ENCODE results near the gene RND1. TPM values are rescaled to one million over a fixed set of nuclear protein-coding genes. Genes with fewer than 3 reads are reported as not detected.
A peak's percentile ranks its signal among the peaks of the same experiment; 100 is the strongest.
"Not testable (repeated sequence)": the region's sequence is repeated elsewhere in the genome, so short reads cannot be mapped to it uniquely, and the experiment has no call there.

The RND1 gene
- total RNA-seq, 1 donor from 2014 or later, result under 0.01 TPM

DNA sequence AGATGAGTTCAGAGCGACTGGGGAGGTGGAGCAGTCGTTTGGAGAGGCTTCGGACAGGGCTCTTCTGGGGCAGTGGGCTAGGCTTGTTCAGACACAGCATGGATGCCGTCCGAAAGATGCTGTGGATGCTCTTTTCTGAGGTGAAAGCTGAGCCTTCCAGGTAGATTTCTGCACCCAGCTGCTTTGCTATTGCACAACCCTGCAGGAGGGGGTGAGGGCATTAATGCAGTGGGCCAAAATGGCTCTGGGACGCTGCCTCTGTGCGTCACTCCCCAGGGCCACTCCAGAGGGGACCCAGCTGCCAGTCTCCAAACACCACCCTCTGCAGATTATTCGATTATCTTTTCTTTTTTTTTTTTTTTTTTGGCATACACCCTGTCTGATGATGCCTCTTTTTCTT is 7.6 kb downstream of the RND1 start:
- H3K36me3 ChIP-seq (ENCODE audit: control insufficient read depth in 3 of 3, insufficient read depth in 3 of 3, low read length in 3 of 3), result no peaks in the 10 kb centered on the region
- no peaks in the 10 kb centered on the region for H3K9me3 ChIP-seq (ENCODE audit: control insufficient read depth in 3 of 3, low read length in 3 of 3)
- H3K27me3 ChIP-seq (ENCODE audit: control insufficient read depth in 3 of 3, insufficient read depth in 3 of 3, low read length in 3 of 3), result peaks cover 6 to 13% (median 7%) of the 10 kb centered on the region in 3 donors
- H3K4me3 ChIP-seq (ENCODE audit: low read length in 3 of 3), result no peak overlapping the region
- no peak overlapping the region for H3K27ac ChIP-seq (ENCODE audit: low read depth, low read length)
- no peak overlapping the region for H3K9ac ChIP-seq (ENCODE audit: low read depth in 1 of 3, low read length in 3 of 3)
- peaks cover under 1 to 2% (median under 1%) of the 10 kb centered on the region in 3 donors for H3K4me1 ChIP-seq (ENCODE audit: control insufficient read depth in 3 of 3, insufficient read depth in 3 of 3, low read length in 3 of 3)

GRCh38 chr12:48857278-48857994 is 8.2 kb downstream of the RND1 start:
- peaks cover under 1 to 7% (median 4%) of the 10 kb centered on the region in 3 donors for H3K27me3 ChIP-seq (ENCODE audit: control insufficient read depth in 3 of 3, insufficient read depth in 3 of 3, low read length in 3 of 3)
- H3K9ac ChIP-seq (ENCODE audit: low read depth in 1 of 3, low read length in 3 of 3), result no peak overlapping the region
- no peak overlapping the region for H3K27ac ChIP-seq (ENCODE audit: low read depth, low read length)
- H3K4me1 ChIP-seq (ENCODE audit: control insufficient read depth in 3 of 3, insufficient read depth in 3 of 3, low read length in 3 of 3), result peaks cover 6 to 8% (median 6%) of the 10 kb centered on the region in 3 donors
- no peaks in the 10 kb centered on the region for H3K36me3 ChIP-seq (ENCODE audit: control insufficient read depth in 3 of 3, insufficient read depth in 3 of 3, low read length in 3 of 3)
- no peaks in the 10 kb centered on the region for H3K9me3 ChIP-seq (ENCODE audit: control insufficient read depth in 3 of 3, low read length in 3 of 3)
- no peak overlapping the region for H3K4me3 ChIP-seq (ENCODE audit: low read length in 3 of 3)

DNA sequence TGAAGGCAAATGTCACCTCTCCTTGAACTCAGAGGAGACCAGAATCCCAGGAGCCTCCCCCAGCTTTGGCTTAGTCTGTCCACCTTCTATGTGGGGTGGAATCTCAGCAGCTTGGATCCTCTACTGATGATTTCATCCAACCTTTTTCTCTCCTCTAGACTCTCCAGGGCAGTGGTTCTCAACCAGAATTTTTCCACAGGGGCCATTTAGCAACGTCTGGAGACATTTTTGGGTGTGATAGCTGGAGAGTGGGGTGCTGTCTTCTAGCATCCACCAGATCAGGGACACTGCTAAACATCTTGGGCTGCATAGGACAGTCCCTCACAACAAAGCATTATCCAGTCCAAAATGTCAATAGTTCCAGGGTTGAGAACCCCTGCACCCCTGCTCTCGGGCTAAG is 9.3 kb downstream of the RND1 start:
- Histone ChIP-seq H3K9me3 (ENCODE audit: control insufficient read depth in 3 of 3, low read length in 3 of 3) (no peaks in the 10 kb centered on the region), H3K9ac (ENCODE audit: low read depth in 1 of 3, low read length in 3 of 3) (no peak overlapping the region), H3K27ac (ENCODE audit: low read depth, low read length) (no peak overlapping the region), H3K36me3 (ENCODE audit: control insufficient read depth in 3 of 3, insufficient read depth in 3 of 3, low read length in 3 of 3) (no peaks in the 10 kb centered on the region), H3K27me3 (ENCODE audit: control insufficient read depth in 3 of 3, insufficient read depth in 3 of 3, low read length in 3 of 3) (no peaks in the 10 kb centered on the region), H3K4me3 (ENCODE audit: low read length in 3 of 3) (no peak overlapping the region), H3K4me1 (ENCODE audit: control insufficient read depth in 3 of 3, insufficient read depth in 3 of 3, low read length in 3 of 3) (peaks cover 8 to 9% (median 9%) of the 10 kb centered on the region in 3 donors)

DNA sequence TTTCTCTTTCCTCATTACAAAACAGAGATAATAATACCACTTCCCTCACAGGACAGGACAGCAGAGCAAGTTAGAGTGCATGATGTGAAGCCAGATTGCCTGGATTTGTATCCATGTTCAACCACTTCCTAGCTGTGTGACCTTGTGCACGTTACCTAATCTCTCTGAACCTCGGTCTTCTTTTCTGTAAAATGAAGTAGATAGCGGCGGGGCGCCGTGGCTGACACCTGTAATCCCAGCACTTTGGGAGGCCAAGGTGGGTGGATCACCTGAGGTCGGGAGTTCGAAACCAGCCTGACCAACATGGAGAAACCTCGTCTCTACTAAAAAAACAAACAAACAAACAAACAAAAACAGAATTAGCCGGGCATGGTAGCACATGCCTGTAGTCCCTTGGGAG is 10.7 kb downstream of the RND1 start:
- not testable (repeated sequence) for H3K9ac ChIP-seq (ENCODE audit: low read depth in 1 of 3, low read length in 3 of 3); H3K4me3 ChIP-seq (ENCODE audit: low read length in 3 of 3); H3K36me3 ChIP-seq (ENCODE audit: control insufficient read depth in 3 of 3, insufficient read depth in 3 of 3, low read length in 3 of 3)

GRCh38 chr12:48854488-48854887 is 11.2 kb downstream of the RND1 start:
- no peak overlapping the region for H3K9ac ChIP-seq (ENCODE audit: low read depth in 1 of 3, low read length in 3 of 3)
- H3K4me1 ChIP-seq (ENCODE audit: control insufficient read depth in 3 of 3, insufficient read depth in 3 of 3, low read length in 3 of 3), result peaks cover 15 to 26% (median 16%) of the 10 kb centered on the region in 3 donors
- no peaks in the 10 kb centered on the region for H3K9me3 ChIP-seq (ENCODE audit: control insufficient read depth in 3 of 3, low read length in 3 of 3)
- peaks cover 0 to 6% (median 0%) of the 10 kb centered on the region in 3 donors for H3K36me3 ChIP-seq (ENCODE audit: control insufficient read depth in 3 of 3, insufficient read depth in 3 of 3, low read length in 3 of 3)
- H3K4me3 ChIP-seq (ENCODE audit: low read length in 3 of 3), result no peak overlapping the region
- H3K27ac ChIP-seq (ENCODE audit: low read depth, low read length), result no peak overlapping the region
- H3K27me3 ChIP-seq (ENCODE audit: control insufficient read depth in 3 of 3, insufficient read depth in 3 of 3, low read length in 3 of 3), result no peaks in the 10 kb centered on the region

More for the DNA sequence above, 10.7 kb downstream of the RND1 start:
- peaks cover 15 to 22% (median 16%) of the 10 kb centered on the region in 3 donors for H3K4me1 ChIP-seq (ENCODE audit: control insufficient read depth in 3 of 3, insufficient read depth in 3 of 3, low read length in 3 of 3)
- H3K9me3 ChIP-seq (ENCODE audit: control insufficient read depth in 3 of 3, low read length in 3 of 3); H3K27me3 ChIP-seq (ENCODE audit: control insufficient read depth in 3 of 3, insufficient read depth in 3 of 3, low read length in 3 of 3); H3K27ac ChIP-seq (ENCODE audit: low read depth, low read length): not testable (repeated sequence)

DNA sequence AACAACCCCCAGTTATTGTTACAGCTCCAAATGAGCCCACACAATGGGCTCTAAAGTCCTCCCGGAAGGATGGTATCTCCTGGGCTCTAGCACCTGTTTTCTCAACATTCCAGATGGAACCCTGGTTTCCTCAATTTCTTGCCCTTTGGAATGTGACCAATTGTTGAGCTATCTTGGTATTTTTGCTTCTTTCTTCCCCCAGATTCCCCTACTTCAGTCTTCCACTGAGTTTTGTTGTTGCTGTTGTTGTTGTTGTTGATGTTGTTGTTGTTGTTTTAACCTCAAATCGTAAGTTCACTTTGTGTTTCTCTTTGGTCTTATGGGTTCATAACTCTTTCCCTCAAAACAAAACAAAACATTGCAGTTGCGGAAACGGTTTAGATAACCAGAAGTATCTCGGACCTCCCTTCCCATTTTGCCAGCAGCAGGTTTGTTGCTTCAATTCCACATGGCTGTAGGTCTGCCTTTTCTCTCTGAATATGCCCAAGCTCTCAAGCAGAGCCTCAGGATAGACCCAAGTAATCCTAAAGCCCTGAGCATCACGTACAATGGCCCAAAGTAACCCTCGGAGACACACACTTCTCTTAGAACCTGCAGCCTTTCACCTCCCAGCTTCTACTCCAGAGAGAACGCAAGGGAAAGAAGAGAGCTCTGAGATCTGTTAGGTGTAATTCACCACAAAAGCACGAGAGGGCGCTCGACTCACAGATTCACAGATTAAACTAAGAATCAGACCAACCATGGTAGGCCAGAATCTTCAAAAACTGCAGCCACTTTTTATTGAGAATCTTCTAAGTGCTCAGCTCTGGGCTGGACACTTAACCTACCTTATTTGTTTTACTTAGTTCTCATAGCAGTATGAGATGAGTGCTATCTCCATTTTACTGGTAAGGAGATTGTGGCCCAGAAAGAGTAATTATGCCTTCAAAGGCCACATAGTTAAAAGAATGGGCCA is 12.7 kb downstream of the RND1 start:
- H3K9ac ChIP-seq (ENCODE audit: low read depth in 1 of 3, low read length in 3 of 3), result peak overlapping the region; percentile 60 to 83 (median 61)
- no peaks in the 10 kb centered on the region for H3K27me3 ChIP-seq (ENCODE audit: control insufficient read depth in 3 of 3, insufficient read depth in 3 of 3, low read length in 3 of 3)
- H3K4me1 ChIP-seq (ENCODE audit: control insufficient read depth in 3 of 3, insufficient read depth in 3 of 3, low read length in 3 of 3), result peaks cover 15 to 26% (median 16%) of the 10 kb centered on the region in 3 donors
- H3K9me3 ChIP-seq (ENCODE audit: control insufficient read depth in 3 of 3, low read length in 3 of 3), result no peaks in the 10 kb centered on the region
- peak overlapping the region; percentile 76 for H3K27ac ChIP-seq (ENCODE audit: low read depth, low read length)
- H3K4me3 ChIP-seq (ENCODE audit: low read length in 3 of 3), result peak overlapping the region; percentile 76 to 85 (median 82)
- H3K36me3 ChIP-seq (ENCODE audit: control insufficient read depth in 3 of 3, insufficient read depth in 3 of 3, low read length in 3 of 3), result peaks cover 0 to 6% (median 0%) of the 10 kb centered on the region in 3 donors

DNA sequence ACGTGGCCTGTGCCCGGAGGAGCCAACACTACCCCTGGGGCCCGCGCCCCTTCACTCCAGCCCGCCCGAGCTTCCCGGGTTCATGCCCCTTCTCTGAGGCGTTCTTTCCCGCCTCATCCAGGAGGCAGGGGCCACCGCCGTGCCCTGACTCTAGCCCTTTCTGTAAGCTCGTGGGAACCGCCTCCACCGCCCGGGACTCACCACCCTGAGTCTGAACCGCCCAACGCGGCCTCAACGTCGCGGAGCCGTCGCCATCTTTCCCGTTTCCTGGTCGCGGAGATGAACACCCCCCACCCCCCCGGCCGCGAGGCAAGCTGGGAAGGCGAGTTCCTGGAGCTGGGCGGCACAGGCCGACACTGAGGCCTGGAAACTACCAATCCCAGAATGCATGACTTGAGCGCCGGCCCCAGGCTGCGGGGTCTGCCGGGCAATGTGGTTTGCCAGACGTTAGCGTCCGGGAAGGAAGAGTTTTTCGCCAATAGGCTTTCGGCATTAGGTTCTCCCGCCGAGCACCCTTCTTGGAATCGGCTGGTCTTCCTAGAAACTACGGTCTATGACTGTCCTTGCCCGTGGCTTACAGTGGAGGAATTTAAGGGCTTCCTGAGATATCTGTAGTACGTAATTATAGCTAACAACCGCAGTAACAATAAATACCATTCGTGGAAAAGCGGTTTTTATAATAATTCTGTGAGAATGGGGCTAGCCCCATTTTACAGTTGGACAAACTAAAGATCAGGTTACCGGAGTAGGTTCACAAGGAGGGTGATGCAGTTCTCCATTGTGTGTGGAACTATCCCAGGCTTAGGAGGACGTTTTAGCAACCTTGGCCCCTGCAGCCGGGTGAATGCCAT is 13.6 kb downstream of the RND1 start, which contains the start of gene DDX23:
TSS of gene DDX23 (minus strand) at position 281 of the 851 bp plus-strand sequence. CDS start 6,381 bp downstream, outside the sequence.
- H3K27me3 ChIP-seq (ENCODE audit: control insufficient read depth in 3 of 3, insufficient read depth in 3 of 3, low read length in 3 of 3), result no peaks in the 10 kb centered on the region
- H3K27ac ChIP-seq (ENCODE audit: low read depth, low read length), result peak within 1 kb of the TSS; percentile 76
- H3K4me1 ChIP-seq (ENCODE audit: control insufficient read depth in 3 of 3, insufficient read depth in 3 of 3, low read length in 3 of 3), result peaks cover 15 to 26% (median 16%) of the 10 kb centered on the region in 3 donors
- peak within 1 kb of the TSS; percentile 92 to 95 (median 92) for H3K9ac ChIP-seq (ENCODE audit: low read depth in 1 of 3, low read length in 3 of 3)
- H3K4me3 ChIP-seq (ENCODE audit: low read length in 3 of 3), result peak within 1 kb of the TSS; percentile 85 to 96 (median 96)
- no peaks in the 10 kb centered on the region for H3K9me3 ChIP-seq (ENCODE audit: control insufficient read depth in 3 of 3, low read length in 3 of 3)
- peaks cover 0 to 6% (median 0%) of the 10 kb centered on the region in 3 donors for H3K36me3 ChIP-seq (ENCODE audit: control insufficient read depth in 3 of 3, insufficient read depth in 3 of 3, low read length in 3 of 3)

GRCh38 chr12:48842021-48842420 is 23.6 kb downstream of the RND1 start:
- H3K27me3 ChIP-seq (ENCODE audit: control insufficient read depth in 3 of 3, insufficient read depth in 3 of 3, low read length in 3 of 3); H3K4me1 ChIP-seq (ENCODE audit: control insufficient read depth in 3 of 3, insufficient read depth in 3 of 3, low read length in 3 of 3); H3K4me3 ChIP-seq (ENCODE audit: low read length in 3 of 3); H3K27ac ChIP-seq (ENCODE audit: low read depth, low read length); H3K9ac ChIP-seq (ENCODE audit: low read depth in 1 of 3, low read length in 3 of 3); H3K9me3 ChIP-seq (ENCODE audit: control insufficient read depth in 3 of 3, low read length in 3 of 3): not testable (repeated sequence)
- peaks cover 45 to 51% (median 47%) of the 10 kb centered on the region in 3 donors for H3K36me3 ChIP-seq (ENCODE audit: control insufficient read depth in 3 of 3, insufficient read depth in 3 of 3, low read length in 3 of 3)

DNA sequence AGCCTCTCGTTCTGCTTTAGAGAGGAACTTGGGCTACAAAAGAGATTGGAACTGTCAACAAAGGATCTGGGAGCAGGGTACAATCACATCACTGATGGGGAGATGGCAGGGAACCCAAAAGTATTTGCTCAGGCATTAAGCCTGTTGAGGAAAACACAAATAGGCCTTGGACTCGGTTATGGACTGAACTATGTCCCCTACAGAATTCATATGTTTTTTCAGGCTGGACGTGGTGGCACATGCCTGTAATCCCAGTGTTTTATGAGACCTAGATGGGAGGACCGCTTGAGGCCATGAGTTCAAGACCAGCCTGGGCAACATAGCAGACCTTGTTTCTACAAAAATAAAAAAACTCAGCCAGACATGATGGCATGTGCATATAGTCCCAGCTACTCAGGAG is 27.6 kb downstream of the RND1 start:
- H3K27me3 ChIP-seq (ENCODE audit: control insufficient read depth in 3 of 3, insufficient read depth in 3 of 3, low read length in 3 of 3), result no peaks in the 10 kb centered on the region
- no peak overlapping the region for H3K4me3 ChIP-seq (ENCODE audit: low read length in 3 of 3)
- H3K4me1 ChIP-seq (ENCODE audit: control insufficient read depth in 3 of 3, insufficient read depth in 3 of 3, low read length in 3 of 3), result no peaks in the 10 kb centered on the region
- no peaks in the 10 kb centered on the region for H3K9me3 ChIP-seq (ENCODE audit: control insufficient read depth in 3 of 3, low read length in 3 of 3)
- no peak overlapping the region for H3K27ac ChIP-seq (ENCODE audit: low read depth, low read length)
- no peak overlapping the region for H3K9ac ChIP-seq (ENCODE audit: low read depth in 1 of 3, low read length in 3 of 3)
- peaks cover 54 to 64% (median 60%) of the 10 kb centered on the region in 3 donors for H3K36me3 ChIP-seq (ENCODE audit: control insufficient read depth in 3 of 3, insufficient read depth in 3 of 3, low read length in 3 of 3)

All from skeletal muscle tissue (tissue), 4 donors.